ENCODE measurements around the gene GABRG3.

GRCh38 chr15:27088584-27089232 is 117.7 kb downstream of the GABRG3 start:
- no peak for TF ChIP-seq CTCF (IDR thresholded peaks at IDR 0.05)
- TF ChIP-seq POLR2A (IDR thresholded peaks at IDR 0.05), result no peak
- no peak for TF ChIP-seq POLR2AphosphoS5 (IDR thresholded peaks at IDR 0.05)

Data from breast epithelium (tissue), 3 donors.